Measurements from ENCODE around the gene URB2.

The URB2 gene

DNA sequence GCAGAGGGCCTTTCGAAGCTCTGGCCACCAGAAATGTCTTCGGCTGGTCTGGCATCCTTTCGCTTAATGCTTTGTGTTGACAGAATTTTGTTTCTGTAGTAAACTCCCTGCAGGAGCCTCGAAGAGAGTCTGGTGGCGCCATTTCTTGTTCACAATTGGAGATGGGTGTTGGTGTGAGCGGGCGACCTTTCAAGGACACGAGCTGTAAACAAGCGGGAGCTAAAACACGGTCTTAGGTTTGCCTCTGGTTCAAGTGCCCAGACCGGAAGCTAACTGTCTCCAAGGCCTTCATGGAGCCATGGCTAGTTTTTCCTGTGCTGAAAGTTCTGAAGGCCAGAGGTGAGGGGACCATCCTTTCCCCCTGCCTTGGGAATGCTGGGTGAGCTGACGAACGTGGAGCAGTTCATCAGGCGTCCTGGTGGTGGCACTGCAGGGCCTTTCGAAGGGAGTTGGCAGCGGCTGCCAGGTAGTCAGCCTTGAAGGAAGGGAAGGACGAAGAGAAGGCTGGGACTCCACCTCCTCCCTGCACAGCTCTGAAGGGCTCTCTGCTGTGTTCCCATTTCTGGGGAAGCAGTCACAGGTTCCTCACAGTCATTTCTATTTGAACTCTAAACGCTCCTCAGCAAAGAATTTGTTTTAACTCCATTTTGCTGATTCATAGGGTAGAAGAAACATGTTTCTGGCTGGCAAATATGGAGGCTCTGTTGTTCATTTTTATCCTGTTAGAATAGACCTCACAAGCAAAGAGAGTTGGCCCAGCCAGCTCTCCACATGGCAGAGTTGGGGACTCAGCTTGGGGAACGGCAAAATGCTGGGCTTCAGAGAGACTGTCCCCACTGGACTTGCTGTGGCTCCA lies 35.2 kb downstream of the URB2 start:
- no peak overlapping the region for H3K27ac ChIP-seq (ENCODE audit: low read depth, low read length)
- H3K9me3 ChIP-seq (ENCODE audit: control insufficient read depth in 1 of 2, low read length in 2 of 2) = no peaks in the 10 kb centered on the region
- no peak overlapping the region for H3K9ac ChIP-seq (ENCODE audit: low read depth in 1 of 2, low read length in 2 of 2)
- no peak overlapping the region for H3K4me3 ChIP-seq (ENCODE audit: low read depth in 1 of 2, low read length in 2 of 2)
- no peaks in the 10 kb centered on the region for H3K27me3 ChIP-seq (ENCODE audit: control insufficient read depth in 1 of 2, insufficient read depth in 2 of 2, low read length in 2 of 2)
- H3K36me3 ChIP-seq (ENCODE audit: control insufficient read depth in 1 of 2, insufficient read depth in 2 of 2, low read length in 2 of 2) = peaks cover 3 to 30% of the 10 kb centered on the region in 2 donors
- peaks cover 0 to 8% of the 10 kb centered on the region in 2 donors for H3K4me1 ChIP-seq (ENCODE audit: control insufficient read depth in 1 of 2, insufficient read depth in 2 of 2, low read length in 2 of 2)

DNA sequence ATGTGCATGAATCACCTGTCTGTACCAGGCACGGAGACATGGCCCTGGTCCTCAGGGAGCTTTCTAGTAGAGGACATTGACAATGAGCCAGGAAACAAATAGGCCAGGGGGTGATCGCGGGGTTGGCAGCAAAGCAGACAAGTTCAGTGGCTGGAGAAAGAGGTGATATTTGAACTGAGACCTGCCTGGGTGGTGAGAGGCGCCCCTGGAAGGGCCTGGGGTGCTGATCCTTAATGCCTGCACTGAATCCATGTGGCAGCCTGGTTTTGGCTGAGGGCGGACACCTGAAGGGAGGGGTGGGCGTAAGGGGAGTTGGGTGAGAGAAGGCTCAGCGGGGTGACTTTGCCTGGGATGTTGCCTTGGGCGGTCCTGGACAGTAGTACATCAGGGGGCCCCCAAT lies 35.9 kb downstream of the URB2 start:
- Histone ChIP-seq H3K36me3 (ENCODE audit: control insufficient read depth in 1 of 2, insufficient read depth in 2 of 2, low read length in 2 of 2) (peaks cover 3 to 24% of the 10 kb centered on the region in 2 donors), H3K9me3 (ENCODE audit: control insufficient read depth in 1 of 2, low read length in 2 of 2) (no peaks in the 10 kb centered on the region), H3K27me3 (ENCODE audit: control insufficient read depth in 1 of 2, insufficient read depth in 2 of 2, low read length in 2 of 2) (no peaks in the 10 kb centered on the region), H3K4me3 (ENCODE audit: low read depth in 1 of 2, low read length in 2 of 2) (no peak overlapping the region), H3K9ac (ENCODE audit: low read depth in 1 of 2, low read length in 2 of 2) (no peak overlapping the region), H3K4me1 (ENCODE audit: control insufficient read depth in 1 of 2, insufficient read depth in 2 of 2, low read length in 2 of 2) (peaks cover 0 to 8% of the 10 kb centered on the region in 2 donors), H3K27ac (ENCODE audit: low read depth, low read length) (no peak overlapping the region)

DNA sequence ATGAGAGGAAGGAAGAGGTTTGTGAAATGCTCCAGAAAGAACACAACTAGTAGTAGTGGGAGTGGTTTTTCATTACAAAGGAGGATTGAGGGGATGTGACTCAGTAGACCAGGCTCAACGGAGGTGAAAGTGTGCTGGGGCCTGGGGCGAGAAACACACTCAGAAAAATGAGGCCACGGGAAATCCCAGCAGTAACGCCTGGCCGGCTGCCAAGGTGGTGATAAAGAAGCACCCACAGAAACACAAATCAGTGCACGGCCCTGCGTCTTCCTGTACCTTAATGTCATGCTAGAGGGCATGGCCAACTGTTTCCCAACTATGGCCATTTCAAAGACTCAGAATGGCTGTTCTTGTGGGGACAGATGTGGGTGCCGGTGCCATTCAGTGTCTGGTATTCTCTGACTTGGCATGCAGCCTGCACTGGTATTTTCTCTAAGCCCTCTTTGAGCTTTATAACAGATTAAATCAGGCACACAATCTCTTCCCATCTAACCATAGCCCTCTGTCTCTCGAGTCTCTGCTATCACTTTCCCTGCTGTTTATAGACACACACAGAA lies 38.2 kb downstream of the URB2 start:
- no peaks in the 10 kb centered on the region for H3K27me3 ChIP-seq (ENCODE audit: control insufficient read depth in 1 of 2, insufficient read depth in 2 of 2, low read length in 2 of 2)
- H3K4me3 ChIP-seq (ENCODE audit: low read depth in 1 of 2, low read length in 2 of 2) = no peak overlapping the region
- H3K27ac ChIP-seq (ENCODE audit: low read depth, low read length) = no peak overlapping the region
- H3K9ac ChIP-seq (ENCODE audit: low read depth in 1 of 2, low read length in 2 of 2) = no peak overlapping the region
- peaks cover 0 to 8% of the 10 kb centered on the region in 2 donors for H3K4me1 ChIP-seq (ENCODE audit: control insufficient read depth in 1 of 2, insufficient read depth in 2 of 2, low read length in 2 of 2)
- H3K9me3 ChIP-seq (ENCODE audit: control insufficient read depth in 1 of 2, low read length in 2 of 2) = no peaks in the 10 kb centered on the region
- peaks cover under 1 to 9% of the 10 kb centered on the region in 2 donors for H3K36me3 ChIP-seq (ENCODE audit: control insufficient read depth in 1 of 2, insufficient read depth in 2 of 2, low read length in 2 of 2)

DNA sequence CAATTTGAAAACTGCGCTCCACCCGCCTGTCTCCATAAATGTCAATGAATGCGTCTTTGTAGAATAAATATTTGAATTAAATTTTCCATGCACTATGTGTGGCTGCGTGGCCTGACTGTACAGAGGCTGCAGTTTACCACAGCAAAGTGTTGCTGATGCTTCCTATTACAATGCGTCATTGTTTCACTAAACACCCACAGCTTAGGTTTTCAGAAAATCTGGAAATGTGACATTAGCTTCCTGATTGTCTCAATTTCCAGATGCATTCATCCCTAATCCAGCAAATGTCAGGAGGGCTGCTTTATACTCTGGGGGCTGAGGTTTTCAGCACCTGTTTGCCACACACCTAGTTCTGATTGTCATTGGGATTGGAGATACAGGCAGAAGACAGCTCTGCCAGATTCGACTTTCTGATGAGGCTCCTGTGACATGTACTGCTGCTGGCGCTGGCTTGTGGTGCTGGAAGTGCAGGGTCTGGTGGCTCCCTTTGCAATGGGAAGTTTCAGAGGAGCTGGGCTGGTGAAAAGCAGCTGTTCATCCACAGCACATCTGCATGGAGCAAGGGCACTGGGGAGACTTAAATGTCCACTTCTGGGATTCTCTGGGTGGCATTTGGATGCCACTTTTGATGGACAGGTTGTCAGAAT lies 40.0 kb downstream of the URB2 start:
- H3K9me3 ChIP-seq (ENCODE audit: control insufficient read depth in 1 of 2, low read length in 2 of 2) = no peaks in the 10 kb centered on the region

DNA sequence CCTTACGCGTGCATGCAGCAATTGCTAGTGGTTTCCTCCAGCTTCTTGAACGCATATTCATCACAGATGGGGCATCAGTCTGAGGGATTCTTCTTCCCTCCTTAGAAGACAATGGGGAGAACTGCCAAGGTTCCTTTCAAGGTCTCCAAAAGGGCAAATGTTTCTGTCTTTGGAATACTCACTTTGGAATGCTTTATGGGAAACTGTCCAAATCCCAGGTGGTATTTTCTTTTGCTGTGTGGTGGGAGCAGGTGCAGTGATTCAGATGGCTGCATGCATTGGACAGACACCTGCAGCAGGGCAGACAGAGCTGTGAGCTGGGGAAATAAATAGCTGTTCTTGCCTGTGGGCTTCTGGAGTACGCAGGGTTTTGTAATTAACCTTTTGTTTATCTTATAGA lies 40.5 kb downstream of the URB2 start:
- Histone ChIP-seq H3K4me1 (ENCODE audit: control insufficient read depth in 1 of 2, insufficient read depth in 2 of 2, low read length in 2 of 2) (peaks cover 0 to 8% of the 10 kb centered on the region in 2 donors), H3K27ac (ENCODE audit: low read depth, low read length) (no peak overlapping the region), H3K36me3 (ENCODE audit: control insufficient read depth in 1 of 2, insufficient read depth in 2 of 2, low read length in 2 of 2) (no peaks in the 10 kb centered on the region), H3K4me3 (ENCODE audit: low read depth in 1 of 2, low read length in 2 of 2) (no peak overlapping the region), H3K27me3 (ENCODE audit: control insufficient read depth in 1 of 2, insufficient read depth in 2 of 2, low read length in 2 of 2) (no peaks in the 10 kb centered on the region), H3K9ac (ENCODE audit: low read depth in 1 of 2, low read length in 2 of 2) (no peak overlapping the region), H3K9me3 (ENCODE audit: control insufficient read depth in 1 of 2, low read length in 2 of 2) (no peaks in the 10 kb centered on the region)

More for the DNA sequence above, 40.0 kb downstream of the URB2 start:
- H3K9ac ChIP-seq (ENCODE audit: low read depth in 1 of 2, low read length in 2 of 2) = no peak overlapping the region
- no peak overlapping the region for H3K27ac ChIP-seq (ENCODE audit: low read depth, low read length)
- H3K36me3 ChIP-seq (ENCODE audit: control insufficient read depth in 1 of 2, insufficient read depth in 2 of 2, low read length in 2 of 2) = no peaks in the 10 kb centered on the region
- H3K4me1 ChIP-seq (ENCODE audit: control insufficient read depth in 1 of 2, insufficient read depth in 2 of 2, low read length in 2 of 2) = peaks cover 0 to 8% of the 10 kb centered on the region in 2 donors
- no peaks in the 10 kb centered on the region for H3K27me3 ChIP-seq (ENCODE audit: control insufficient read depth in 1 of 2, insufficient read depth in 2 of 2, low read length in 2 of 2)
- no peak overlapping the region for H3K4me3 ChIP-seq (ENCODE audit: low read depth in 1 of 2, low read length in 2 of 2)

DNA sequence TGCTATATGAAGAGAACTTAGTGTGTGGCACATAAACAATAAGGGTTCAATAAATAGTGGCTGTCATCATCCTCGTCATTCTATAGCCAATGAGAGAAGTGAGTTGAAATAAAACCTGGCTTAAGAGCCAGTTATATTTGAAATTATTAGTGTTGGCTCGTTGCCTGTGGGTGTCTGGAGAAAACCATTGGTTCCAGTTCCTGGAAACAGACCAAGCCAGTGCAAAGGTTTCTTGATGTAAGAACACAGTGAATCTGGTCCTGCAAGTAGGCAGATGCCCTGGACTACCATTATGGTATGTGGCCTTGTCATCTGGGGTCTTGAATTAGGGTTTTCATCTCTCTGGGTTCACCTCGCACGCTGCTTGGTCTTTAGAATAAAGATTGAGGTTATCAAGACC lies 43.3 kb downstream of the URB2 start:
- Histone ChIP-seq H3K9me3 (ENCODE audit: control insufficient read depth in 1 of 2, low read length in 2 of 2) (no peaks in the 10 kb centered on the region), H3K27me3 (ENCODE audit: control insufficient read depth in 1 of 2, insufficient read depth in 2 of 2, low read length in 2 of 2) (no peaks in the 10 kb centered on the region), H3K4me1 (ENCODE audit: control insufficient read depth in 1 of 2, insufficient read depth in 2 of 2, low read length in 2 of 2) (no peaks in the 10 kb centered on the region), H3K9ac (ENCODE audit: low read depth in 1 of 2, low read length in 2 of 2) (no peak overlapping the region), H3K36me3 (ENCODE audit: control insufficient read depth in 1 of 2, insufficient read depth in 2 of 2, low read length in 2 of 2) (no peaks in the 10 kb centered on the region), H3K27ac (ENCODE audit: low read depth, low read length) (no peak overlapping the region), H3K4me3 (ENCODE audit: low read depth in 1 of 2, low read length in 2 of 2) (no peak overlapping the region)

DNA sequence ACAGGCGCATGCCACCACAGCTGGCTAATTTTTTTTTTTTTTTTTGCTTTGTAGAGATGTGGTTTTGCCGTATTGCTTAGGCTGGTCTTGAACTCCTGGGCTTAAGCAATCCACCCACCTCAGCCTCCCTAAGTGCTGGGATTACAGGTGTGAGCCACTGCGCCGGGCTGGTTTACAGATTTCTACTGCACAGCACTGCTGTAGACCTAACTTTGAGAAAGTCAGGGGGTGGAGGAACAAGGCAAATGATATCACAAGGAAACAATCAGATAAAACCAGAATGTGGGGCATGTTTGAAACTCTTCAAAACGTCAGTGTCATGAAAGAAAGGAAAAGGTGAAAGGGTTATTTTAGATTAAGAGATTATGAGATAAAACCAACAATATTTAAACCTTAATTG lies 45.3 kb downstream of the URB2 start:
- Histone ChIP-seq H3K4me3 (ENCODE audit: low read depth in 1 of 2, low read length in 2 of 2) (no peak overlapping the region), H3K4me1 (ENCODE audit: control insufficient read depth in 1 of 2, insufficient read depth in 2 of 2, low read length in 2 of 2) (no peaks in the 10 kb centered on the region), H3K27ac (ENCODE audit: low read depth, low read length) (no peak overlapping the region), H3K9me3 (ENCODE audit: control insufficient read depth in 1 of 2, low read length in 2 of 2) (no peaks in the 10 kb centered on the region), H3K9ac (ENCODE audit: low read depth in 1 of 2, low read length in 2 of 2) (no peak overlapping the region), H3K36me3 (ENCODE audit: control insufficient read depth in 1 of 2, insufficient read depth in 2 of 2, low read length in 2 of 2) (no peaks in the 10 kb centered on the region), H3K27me3 (ENCODE audit: control insufficient read depth in 1 of 2, insufficient read depth in 2 of 2, low read length in 2 of 2) (no peaks in the 10 kb centered on the region)

DNA sequence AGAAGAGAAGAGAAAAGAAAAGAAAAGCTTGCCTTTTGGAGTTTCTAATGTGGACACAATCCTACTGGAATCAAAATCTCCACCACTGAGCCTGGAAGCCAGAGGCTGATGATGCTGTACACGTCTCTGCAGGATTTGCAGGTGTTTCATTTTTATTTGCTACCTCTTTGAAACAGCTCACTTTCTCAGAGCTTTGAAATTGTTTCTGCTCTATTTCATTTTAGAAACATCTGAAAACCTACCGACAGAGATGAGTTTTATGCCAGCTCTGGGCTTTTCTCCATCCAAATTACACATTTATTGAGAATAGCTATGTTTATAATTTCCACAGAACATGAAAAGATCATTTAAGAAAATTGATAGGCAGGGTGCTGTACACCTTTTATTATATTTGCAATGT lies 46.2 kb downstream of the URB2 start:
- H3K9ac ChIP-seq (ENCODE audit: low read depth in 1 of 2, low read length in 2 of 2) = no peak overlapping the region
- no peaks in the 10 kb centered on the region for H3K4me1 ChIP-seq (ENCODE audit: control insufficient read depth in 1 of 2, insufficient read depth in 2 of 2, low read length in 2 of 2)
- H3K9me3 ChIP-seq (ENCODE audit: control insufficient read depth in 1 of 2, low read length in 2 of 2) = no peaks in the 10 kb centered on the region
- no peaks in the 10 kb centered on the region for H3K27me3 ChIP-seq (ENCODE audit: control insufficient read depth in 1 of 2, insufficient read depth in 2 of 2, low read length in 2 of 2)
- H3K36me3 ChIP-seq (ENCODE audit: control insufficient read depth in 1 of 2, insufficient read depth in 2 of 2, low read length in 2 of 2) = no peaks in the 10 kb centered on the region
- H3K27ac ChIP-seq (ENCODE audit: low read depth, low read length) = no peak overlapping the region
- H3K4me3 ChIP-seq (ENCODE audit: low read depth in 1 of 2, low read length in 2 of 2) = no peak overlapping the region

DNA sequence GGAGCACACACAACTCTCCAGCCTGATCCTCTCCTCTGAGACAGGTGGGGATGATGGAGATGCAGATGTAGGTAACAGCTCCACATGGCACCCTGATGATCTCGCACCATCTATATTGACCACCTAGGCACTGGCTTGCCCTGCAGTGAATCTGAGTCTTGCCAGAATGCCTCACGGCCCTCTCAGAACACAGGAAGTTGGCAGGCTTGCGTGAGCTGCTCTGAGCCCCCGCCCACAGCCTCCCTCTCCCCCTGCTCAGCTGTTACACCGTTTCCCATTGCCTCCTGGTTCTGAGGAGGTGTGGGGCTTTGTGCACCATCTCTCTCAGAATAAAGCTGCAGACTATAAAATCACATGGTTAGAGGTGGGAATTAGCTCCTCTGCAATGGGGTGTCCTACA lies 48.0 kb downstream of the URB2 start:
- no peak overlapping the region for H3K4me3 ChIP-seq (ENCODE audit: low read depth in 1 of 2, low read length in 2 of 2)
- no peak overlapping the region for H3K27ac ChIP-seq (ENCODE audit: low read depth, low read length)
- H3K9me3 ChIP-seq (ENCODE audit: control insufficient read depth in 1 of 2, low read length in 2 of 2) = no peaks in the 10 kb centered on the region
- no peaks in the 10 kb centered on the region for H3K36me3 ChIP-seq (ENCODE audit: control insufficient read depth in 1 of 2, insufficient read depth in 2 of 2, low read length in 2 of 2)
- no peak overlapping the region for H3K9ac ChIP-seq (ENCODE audit: low read depth in 1 of 2, low read length in 2 of 2)
- no peaks in the 10 kb centered on the region for H3K27me3 ChIP-seq (ENCODE audit: control insufficient read depth in 1 of 2, insufficient read depth in 2 of 2, low read length in 2 of 2)
- no peaks in the 10 kb centered on the region for H3K4me1 ChIP-seq (ENCODE audit: control insufficient read depth in 1 of 2, insufficient read depth in 2 of 2, low read length in 2 of 2)

DNA sequence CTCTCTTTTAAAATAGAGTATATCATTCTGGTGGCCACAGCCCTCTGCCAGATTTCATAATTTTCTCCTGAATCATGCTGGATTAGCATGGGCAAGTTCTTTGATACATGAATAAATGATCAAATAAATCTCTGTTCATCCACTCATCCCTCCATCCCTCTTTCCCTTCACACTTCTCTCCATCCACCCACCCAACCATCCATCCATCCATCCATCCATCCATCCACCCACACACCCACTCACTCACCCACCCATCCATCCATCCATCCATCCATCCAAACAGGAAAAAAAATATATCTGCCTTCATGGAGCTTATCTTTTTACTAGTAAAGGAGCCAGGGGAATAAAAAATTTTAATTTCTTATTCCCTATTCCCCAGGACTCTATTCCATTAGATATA lies 49.3 kb downstream of the URB2 start:
- H3K4me1 ChIP-seq (ENCODE audit: control insufficient read depth in 1 of 2, insufficient read depth in 2 of 2, low read length in 2 of 2) = no peaks in the 10 kb centered on the region

More for the DNA sequence above, 49.3 kb downstream of the URB2 start:
- Histone ChIP-seq H3K27ac (ENCODE audit: low read depth, low read length) (no peak overlapping the region), H3K9me3 (ENCODE audit: control insufficient read depth in 1 of 2, low read length in 2 of 2) (no peaks in the 10 kb centered on the region), H3K36me3 (ENCODE audit: control insufficient read depth in 1 of 2, insufficient read depth in 2 of 2, low read length in 2 of 2) (no peaks in the 10 kb centered on the region), H3K27me3 (ENCODE audit: control insufficient read depth in 1 of 2, insufficient read depth in 2 of 2, low read length in 2 of 2) (no peaks in the 10 kb centered on the region), H3K9ac (ENCODE audit: low read depth in 1 of 2, low read length in 2 of 2) (no peak overlapping the region), H3K4me3 (ENCODE audit: low read depth in 1 of 2, low read length in 2 of 2) (no peak overlapping the region)

Data from duodenal mucosa (tissue), 2 donors.